PC-9 (cell line): Measurements from ENCODE around the gene ABCA1. TPM values are rescaled to one million over a fixed set of nuclear protein-coding genes. Genes with fewer than 3 reads are reported as not detected.

Source experiments
- BruUV-seq: library from RNA; stranded (reverse); fragments of 400-500 nt; replicated peaks from 2 replicates; lab custom pipeline; 2021; lab: Mats Ljungman, UMichigan
- CTCF ChIA-PET: fragments of 300-600 bp; sonication (Branson Sonifier 250); formaldehyde crosslinking; loops from one replicate; lab custom pipeline; 2022; ENCODE audit warnings: antibody characterized with exemption; lab: Charles Lee
- POLR2A ChIA-PET: fragments of 300-600 bp; sonication (Branson Sonifier 250); formaldehyde crosslinking; loops from one replicate; lab custom pipeline; 2022; ENCODE audit warnings: antibody characterized with exemption; ENCODE audit not compliant: unreplicated experiment; lab: Charles Lee
- DNase-seq, 2 experiments: peaks; one replicate each; pipeline versions ENCODE4 v3.0.0 to v3.0.0-alpha.2; 2015 to 2022; ENCODE audit warnings: mixed read lengths in 1 of 2
- H2AFZ ChIP-seq: fragments of 200-600 bp; sonication (generic); 2 replicates; pipeline ENCODE4 v1.8.1; 2017; ENCODE audit warnings: antibody characterized with exemption
- H3F3A ChIP-seq: fragments of 200-600 bp; sonication (generic); 2 replicates; pipeline ENCODE4 v1.8.1; 2017; ENCODE audit warnings: antibody characterized with exemption, mild to moderate bottlenecking, low read depth; ENCODE audit not compliant: insufficient read depth
- H3K27ac ChIP-seq: fragments of 200-600 bp; sonication (generic); 2 replicates; pipeline ENCODE4 v1.6.1; 2016; ENCODE audit warnings: mixed run types
- H3K27me3 ChIP-seq: fragments of 200-600 bp; sonication (generic); 2 replicates; pipeline ENCODE4 v1.6.1; 2016; ENCODE audit warnings: low read depth, mixed run types; ENCODE audit not compliant: insufficient read depth
- H3K36me3 ChIP-seq: fragments of 200-600 bp; sonication (generic); 2 replicates; pipeline ENCODE4 v1.6.1; 2016; ENCODE audit warnings: low read depth, mixed run types
- H3K4me1 ChIP-seq: fragments of 200-600 bp; sonication (generic); replicated peaks from 2 replicates; pipeline ENCODE4 v1.6.1; 2016; ENCODE audit warnings: mixed run types; ENCODE audit not compliant: insufficient read depth
- H3K4me2 ChIP-seq: fragments of 200-600 bp; sonication (generic); 2 replicates; pipeline ENCODE4 v1.6.1; 2017; ENCODE audit warnings: mixed run types
- H3K4me3 ChIP-seq: fragments of 200-600 bp; sonication (generic); 2 replicates; pipeline ENCODE4 v1.6.1; 2016; ENCODE audit warnings: mixed run types
- H3K79me2 ChIP-seq: fragments of 200-600 bp; sonication (generic); 2 replicates; pipeline ENCODE4 v1.6.1; 2017; ENCODE audit warnings: low read depth, mixed run types
- H3K9me2 ChIP-seq: fragments of 200-600 bp; sonication (generic); 2 replicates; pipeline ENCODE4 v1.8.1; 2017; ENCODE audit warnings: mild to moderate bottlenecking; ENCODE audit not compliant: insufficient read depth
- H3K9me3 ChIP-seq: fragments of 200-600 bp; sonication (generic); 2 replicates; pipeline ENCODE4 v1.8.1; 2016; ENCODE audit warnings: low read depth; ENCODE audit not compliant: insufficient read depth
- H4K20me1 ChIP-seq: fragments of 200-600 bp; sonication (generic); 2 replicates; pipeline ENCODE4 v1.8.1; 2017; ENCODE audit not compliant: insufficient read depth
- CTCF ChIP-seq: fragments of 200-600 bp; sonication (generic); conservative IDR thresholded peaks from 2 replicates; pipeline ENCODE4 v1.6.1; 2017; ENCODE audit warnings: mixed run types, antibody characterized with exemption, mild to moderate bottlenecking, moderate library complexity
- EZH2 ChIP-seq: fragments of 200-600 bp; sonication (generic); IDR thresholded peaks from 2 replicates; pipeline ENCODE4 v1.8.0; 2017; ENCODE audit warnings: antibody characterized with exemption, low read depth
- intact Hi-C: fragments of 100-400 bp; cut with micrococcal nuclease; formaldehyde crosslinking; loops from one replicate; pipeline ENCODE4 v1.10.0; 2022; ENCODE audit not compliant: unreplicated experiment
- total RNA-seq: library from RNA; stranded (reverse); gene quantifications from 2 replicates; pipeline ENCODE4 v1.2.3, GENCODE V29; 2021

ABCA1 gene
- total RNA-seq, 1 experiment from 2014 or later = 38.3 TPM

GRCh38 chr9:104765138-104765537, 162.8 kb downstream of the ABCA1 start:
- Histone ChIP-seq H4K20me1 (no peaks in the 10 kb centered on the region), H3K9me2 (no peaks in the 10 kb centered on the region), H3K4me1 (no peaks in the 10 kb centered on the region), H3K9me3 (no peaks in the 10 kb centered on the region), H3F3A (peaks cover 3% of the 10 kb centered on the region; the same call in 1 of the 2 replicates), H3K4me2 (peak overlapping the region; percentile 77; the same call in 1 of the 2 replicates), H3K36me3 (no peaks in the 10 kb centered on the region), H3K79me2 (no peaks in the 10 kb centered on the region), H3K27me3 (no peaks in the 10 kb centered on the region), H2AFZ (no peak overlapping the region), H3K4me3 (peak overlapping the region; percentile 68; the same call in 1 of the 2 replicates), H3K27ac (no peak overlapping the region)
- CTCF ChIA-PET = no interaction called here
- TF ChIP-seq EZH2 = no peak
- TF ChIP-seq CTCF = no peak
- no peak for DNase-seq
- intact Hi-C loops = no loop called here
- POLR2A ChIA-PET = no interaction called here
- BruUV-seq = no TSS peak

GRCh38 chr9:104758974-104759373, 169.0 kb downstream of the ABCA1 start:
- ChIA-PET CTCF (no interaction called here), POLR2A (no interaction called here)
- H3K36me3 ChIP-seq = no peaks in the 10 kb centered on the region
- H3K4me2 ChIP-seq = no peak overlapping the region
- H3K9me3 ChIP-seq = no peaks in the 10 kb centered on the region
- no peaks in the 10 kb centered on the region; the same call in 1 of the 2 replicates for H3F3A ChIP-seq
- no peak overlapping the region for H3K4me3 ChIP-seq
- no peak for DNase-seq
- no peaks in the 10 kb centered on the region for H3K27me3 ChIP-seq
- H3K4me1 ChIP-seq = no peaks in the 10 kb centered on the region
- H4K20me1 ChIP-seq = no peaks in the 10 kb centered on the region
- no peaks in the 10 kb centered on the region for H3K79me2 ChIP-seq
- H3K9me2 ChIP-seq = no peaks in the 10 kb centered on the region
- TF ChIP-seq EZH2 (no peak), CTCF (no peak)
- intact Hi-C loops = no loop called here
- no TSS peak for BruUV-seq
- H3K27ac ChIP-seq = no peak overlapping the region
- H2AFZ ChIP-seq = no peak overlapping the region

GRCh38 chr9:104750185-104750767, 177.7 kb downstream of the ABCA1 start:
- Histone ChIP-seq H3K27me3 (no peaks in the 10 kb centered on the region), H4K20me1 (no peaks in the 10 kb centered on the region), H3K27ac (no peak overlapping the region), H3K79me2 (peaks cover 13% of the 10 kb centered on the region; the same call in 1 of the 2 replicates), H3F3A (no peaks in the 10 kb centered on the region), H3K9me2 (no peaks in the 10 kb centered on the region), H3K9me3 (no peaks in the 10 kb centered on the region), H2AFZ (no peak overlapping the region), H3K36me3 (peaks cover 7% of the 10 kb centered on the region; the same call in 1 of the 2 replicates), H3K4me3 (no peak overlapping the region), H3K4me2 (no peak overlapping the region), H3K4me1 (peaks cover 19% of the 10 kb centered on the region)
- no peak for DNase-seq
- ChIA-PET CTCF (no interaction called here), POLR2A (no interaction called here)
- BruUV-seq = no TSS peak
- TF ChIP-seq CTCF (no peak), EZH2 (no peak)
- intact Hi-C loops = no loop called here
